GM12892 (cell line): Measurements from ENCODE around the gene EPOP.

Experiments
- POLR2A ChIP-seq: IDR thresholded peaks from 2 replicates; pipeline ENCODE4 v1.6.1; 2011; ENCODE audit warnings: low read depth, low read length, control low read depth
- POLR2AphosphoS5 ChIP-seq: IDR thresholded peaks from 2 replicates; pipeline ENCODE4 v1.6.1; 2011; ENCODE audit warnings: low read depth, low read length, control low read depth
- TAF1 ChIP-seq: IDR thresholded peaks from 2 replicates; pipeline ENCODE4 v1.6.1; 2011; ENCODE audit warnings: low read depth, mild to moderate bottlenecking, control low read depth, low read length, borderline replicate concordance

DNA sequence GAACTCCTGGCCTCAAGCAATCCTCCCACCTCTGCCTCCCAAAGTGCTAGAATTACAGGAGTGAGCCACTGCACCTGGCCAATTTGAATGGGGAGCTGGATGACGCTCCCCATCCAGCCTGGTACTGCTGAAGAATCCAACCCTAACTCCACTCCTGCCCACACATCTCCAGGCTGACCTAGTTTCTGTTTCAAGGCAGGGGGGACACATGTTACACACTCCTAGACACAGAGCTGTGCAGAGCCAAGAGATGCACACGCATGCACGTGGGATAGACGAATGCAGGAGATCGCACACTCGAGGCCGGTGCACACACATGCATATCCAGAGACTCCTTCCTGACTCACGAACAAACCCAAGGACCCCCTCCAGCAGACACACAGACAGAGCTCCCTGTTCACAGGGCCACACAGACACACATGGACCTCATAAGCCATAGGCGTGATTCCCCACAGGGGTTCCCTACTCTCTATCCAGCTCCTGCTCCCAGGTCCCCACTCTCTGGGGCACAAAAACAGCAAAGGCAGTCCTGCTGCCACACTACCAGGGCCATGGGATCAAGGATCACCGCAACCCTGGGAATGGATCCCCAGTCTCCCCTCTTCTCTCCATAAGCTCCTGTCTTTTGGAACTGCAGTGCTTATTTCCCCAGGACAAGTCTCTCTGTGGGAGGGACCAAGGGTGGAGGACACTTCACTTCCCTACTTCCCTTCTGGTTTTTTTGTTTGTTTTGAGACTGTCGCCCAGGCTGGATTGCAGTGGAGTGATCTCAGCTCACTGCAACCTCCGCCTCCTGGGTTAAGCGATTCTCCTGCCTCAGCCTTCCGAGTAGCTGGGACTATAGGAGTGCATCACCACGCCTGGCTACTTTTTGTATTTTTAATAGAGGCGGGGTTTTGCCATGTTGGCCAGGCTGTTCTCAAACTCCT, 14.4 kb downstream of the EPOP start:
- no peak for TF ChIP-seq POLR2AphosphoS5
- TF ChIP-seq POLR2A: no peak
- TF ChIP-seq TAF1: no peak
